ENCODE data around the gene CEACAM20.
"Not testable (repeated sequence)": the region's sequence is repeated elsewhere in the genome, so short reads cannot be mapped to it uniquely, and the experiment has no call there.

The CEACAM20 gene

GRCh38 chr19:44549507-44549906, 20.0 kb upstream of the CEACAM20 start:
- DNase-seq (ENCODE audit: low read depth in 2 of 2) = no peak

GRCh38 chr19:44548736-44549135, 19.3 kb upstream of the CEACAM20 start:
- DNase-seq (ENCODE audit: low read depth in 2 of 2) = no peak

GRCh38 chr19:44544031-44544430, 14.6 kb upstream of the CEACAM20 start:
- no peak for DNase-seq (ENCODE audit: low read depth in 2 of 2)

GRCh38 chr19:44542671-44543070, 13.2 kb upstream of the CEACAM20 start:
- DNase-seq (ENCODE audit: low read depth in 2 of 2) = no peak

GRCh38 chr19:44540736-44541135, 11.3 kb upstream of the CEACAM20 start:
- DNase-seq (ENCODE audit: low read depth in 2 of 2) = no peak

GRCh38 chr19:44539991-44540390, 10.5 kb upstream of the CEACAM20 start:
- DNase-seq (ENCODE audit: low read depth in 2 of 2) = no peak

GRCh38 chr19:44539236-44539826, 9.9 kb upstream of the CEACAM20 start:
- no peak for DNase-seq (ENCODE audit: low read depth in 2 of 2)

GRCh38 chr19:44535361-44535760, 5.9 kb upstream of the CEACAM20 start:
- DNase-seq (ENCODE audit: low read depth in 2 of 2) = not testable (repeated sequence)

- DNase-seq (ENCODE audit: low read depth in 2 of 2) = no peak
Observed at GRCh38 chr19:44532819-44533218, 3.3 kb upstream of the CEACAM20 start.

- no peak for DNase-seq (ENCODE audit: low read depth in 2 of 2)
Observed at GRCh38 chr19:44530777-44531176, 1.3 kb upstream of the CEACAM20 start.

- no peak for DNase-seq (ENCODE audit: low read depth in 2 of 2)
Observed at GRCh38 chr19:44527554-44527953, 1.9 kb downstream of the CEACAM20 start.

- DNase-seq (ENCODE audit: low read depth in 2 of 2) = no peak
Observed at GRCh38 chr19:44525721-44526430, 3.6 kb downstream of the CEACAM20 start.

GRCh38 chr19:44521370-44521769, 8.1 kb downstream of the CEACAM20 start:
- DNase-seq (ENCODE audit: low read depth in 2 of 2) = no peak

GRCh38 chr19:44517146-44517545, 12.3 kb downstream of the CEACAM20 start:
- no peak for DNase-seq (ENCODE audit: low read depth in 2 of 2)

GRCh38 chr19:44515907-44516306, 13.6 kb downstream of the CEACAM20 start:
- no peak for DNase-seq (ENCODE audit: low read depth in 2 of 2)

GRCh38 chr19:44515031-44515430, 14.4 kb downstream of the CEACAM20 start:
- DNase-seq (ENCODE audit: low read depth in 2 of 2) = no peak

GRCh38 chr19:44512326-44513298, 16.9 kb downstream of the CEACAM20 start:
- DNase-seq (ENCODE audit: low read depth in 2 of 2) = no peak

- no peak for DNase-seq (ENCODE audit: low read depth in 2 of 2)
Observed at GRCh38 chr19:44509478-44509877, 20.0 kb downstream of the CEACAM20 start.

GRCh38 chr19:44499962-44500949, 29.2 kb downstream of the CEACAM20 start, which contains the start of gene ZNF180:
Gene ZNF180 (minus strand): TSS chr19:44500522. CDS start chr19:44497334, 3,188 bp downstream.
- DNase-seq (ENCODE audit: low read depth in 2 of 2) = peak; percentile 90

- no peak for DNase-seq (ENCODE audit: low read depth in 2 of 2)
Observed at GRCh38 chr19:44499559-44499958, 29.9 kb downstream of the CEACAM20 start.

GRCh38 chr19:44498988-44499387, 30.5 kb downstream of the CEACAM20 start:
- no peak for DNase-seq (ENCODE audit: low read depth in 2 of 2)
